KMS-11 (cell line): Measurements from ENCODE around the gene ALMS1.
"Not testable (repeated sequence)": the region's sequence is repeated elsewhere in the genome, so short reads cannot be mapped to it uniquely, and the experiment has no call there.

Experiments
- H2AFZ ChIP-seq: fragments of 200-600 bp; sonication (generic); 2 replicates; pipeline ENCODE4 v1.6.1; 2016; ENCODE audit warnings: antibody characterized with exemption, mixed run types, low read depth
- H3K27ac ChIP-seq: fragments of 200-600 bp; sonication (generic); 2 replicates; pipeline ENCODE4 v1.6.1; 2016; ENCODE audit warnings: mild to moderate bottlenecking, mixed run types
- H3K27me3 ChIP-seq: fragments of 200-600 bp; sonication (generic); 2 replicates; pipeline ENCODE4 v1.6.1; 2017; ENCODE audit warnings: mild to moderate bottlenecking, low read depth, mixed run types, moderate library complexity; ENCODE audit not compliant: insufficient read depth
- H3K36me3 ChIP-seq: fragments of 200-600 bp; sonication (generic); 2 replicates; pipeline ENCODE4 v1.6.1; 2017; ENCODE audit warnings: mild to moderate bottlenecking, mixed run types; ENCODE audit not compliant: insufficient read depth
- H3K4me1 ChIP-seq: fragments of 200-600 bp; sonication (generic); 2 replicates; pipeline ENCODE4 v1.6.1; 2016; ENCODE audit warnings: mild to moderate bottlenecking, low read depth, mixed run types; ENCODE audit not compliant: poor library complexity, severe bottlenecking
- H3K4me2 ChIP-seq: fragments of 200-600 bp; sonication (generic); 2 replicates; pipeline ENCODE4 v1.7.0; 2016; ENCODE audit warnings: mild to moderate bottlenecking, mixed run types
- H3K4me3 ChIP-seq: fragments of 200-600 bp; sonication (generic); IDR thresholded peaks from 2 replicates; pipeline ENCODE4 v1.6.1; 2017; ENCODE audit warnings: low read depth, low read length, mixed read lengths; ENCODE audit not compliant: insufficient read depth
- H3K79me2 ChIP-seq: fragments of 200-600 bp; sonication (generic); 2 replicates; pipeline ENCODE4 v1.6.1; 2016; ENCODE audit warnings: low read depth, mixed run types; ENCODE audit not compliant: insufficient read depth
- H3K9ac ChIP-seq: fragments of 200-600 bp; sonication (generic); 2 replicates; pipeline ENCODE4 v1.6.1; 2016; ENCODE audit warnings: mild to moderate bottlenecking, mixed run types
- H4K20me1 ChIP-seq: fragments of 200-600 bp; sonication (generic); 2 replicates; pipeline ENCODE4 v1.6.1; 2016; ENCODE audit warnings: mild to moderate bottlenecking, mixed run types; ENCODE audit not compliant: insufficient read depth
- TF ChIP-seq, protein P1 (sequence below): fragments of 200-600 bp; sonication (generic); conservative IDR thresholded peaks from 2 replicates; pipeline ENCODE4 v1.6.1; 2017; ENCODE audit warnings: low read depth, mild to moderate bottlenecking, antibody characterized with exemption, low read length, moderate library complexity, mixed read lengths

ALMS1 gene

DNA sequence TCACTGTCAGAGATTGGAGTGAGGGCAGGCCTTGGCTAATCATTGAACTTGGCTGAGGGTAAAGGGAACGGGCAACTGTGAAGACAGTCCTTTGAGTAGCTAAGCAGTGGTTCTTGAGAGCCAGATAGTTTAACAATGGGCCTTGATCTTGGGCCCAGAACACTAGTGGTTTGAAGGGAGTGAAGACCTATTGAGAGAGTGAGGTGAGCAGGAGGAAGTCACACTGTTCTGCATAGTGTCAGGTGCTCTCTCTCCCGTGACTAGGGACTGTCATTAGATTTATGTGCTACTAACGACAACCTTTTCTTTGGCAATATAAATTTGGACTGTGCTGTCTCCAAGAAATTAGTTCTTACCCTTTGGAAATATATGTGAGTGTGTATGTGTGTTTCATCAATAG, 44.6 kb upstream of the ALMS1 start:
- H3K27ac ChIP-seq = no peak overlapping the region
- H2AFZ ChIP-seq = no peak overlapping the region
- H3K36me3 ChIP-seq = no peaks in the 10 kb centered on the region
- H3K79me2 ChIP-seq = no peaks in the 10 kb centered on the region
- H3K4me2 ChIP-seq = no peak overlapping the region
- H3K4me1 ChIP-seq = no peaks in the 10 kb centered on the region
- H3K4me3 ChIP-seq = no peak overlapping the region
- H4K20me1 ChIP-seq = no peaks in the 10 kb centered on the region
- H3K9ac ChIP-seq = no peak overlapping the region
- H3K27me3 ChIP-seq = no peaks in the 10 kb centered on the region
- TF ChIP-seq, protein P1, sequence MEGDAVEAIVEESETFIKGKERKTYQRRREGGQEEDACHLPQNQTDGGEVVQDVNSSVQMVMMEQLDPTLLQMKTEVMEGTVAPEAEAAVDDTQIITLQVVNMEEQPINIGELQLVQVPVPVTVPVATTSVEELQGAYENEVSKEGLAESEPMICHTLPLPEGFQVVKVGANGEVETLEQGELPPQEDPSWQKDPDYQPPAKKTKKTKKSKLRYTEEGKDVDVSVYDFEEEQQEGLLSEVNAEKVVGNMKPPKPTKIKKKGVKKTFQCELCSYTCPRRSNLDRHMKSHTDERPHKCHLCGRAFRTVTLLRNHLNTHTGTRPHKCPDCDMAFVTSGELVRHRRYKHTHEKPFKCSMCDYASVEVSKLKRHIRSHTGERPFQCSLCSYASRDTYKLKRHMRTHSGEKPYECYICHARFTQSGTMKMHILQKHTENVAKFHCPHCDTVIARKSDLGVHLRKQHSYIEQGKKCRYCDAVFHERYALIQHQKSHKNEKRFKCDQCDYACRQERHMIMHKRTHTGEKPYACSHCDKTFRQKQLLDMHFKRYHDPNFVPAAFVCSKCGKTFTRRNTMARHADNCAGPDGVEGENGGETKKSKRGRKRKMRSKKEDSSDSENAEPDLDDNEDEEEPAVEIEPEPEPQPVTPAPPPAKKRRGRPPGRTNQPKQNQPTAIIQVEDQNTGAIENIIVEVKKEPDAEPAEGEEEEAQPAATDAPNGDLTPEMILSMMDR = no peak

DNA sequence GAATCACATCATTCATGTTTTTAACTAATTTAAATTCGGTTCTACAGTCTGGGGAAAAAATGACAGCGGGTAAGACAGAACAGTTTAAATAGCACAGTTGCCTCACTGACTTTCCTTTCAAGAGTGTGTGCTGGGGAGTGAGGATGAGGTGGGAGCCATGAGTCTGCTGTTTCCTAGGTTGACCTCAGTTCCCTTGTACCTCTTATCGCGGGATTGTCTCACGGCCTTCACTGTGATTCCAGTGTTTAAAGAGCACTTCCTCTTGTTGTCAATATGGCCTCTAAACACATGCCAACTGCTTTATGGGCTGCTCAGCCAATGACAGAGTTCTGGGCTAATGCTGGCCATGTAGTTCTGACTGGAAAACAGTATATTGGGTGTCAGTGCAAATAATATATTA, 41.6 kb upstream of the ALMS1 start:
- no peaks in the 10 kb centered on the region for H4K20me1 ChIP-seq
- H3K79me2 ChIP-seq = no peaks in the 10 kb centered on the region
- no peaks in the 10 kb centered on the region for H3K4me1 ChIP-seq
- no peaks in the 10 kb centered on the region for H3K36me3 ChIP-seq
- TF ChIP-seq, protein P1 = no peak
- H3K9ac ChIP-seq = no peak overlapping the region
- H3K4me3 ChIP-seq = no peak overlapping the region
- H3K27ac ChIP-seq = no peak overlapping the region
- H2AFZ ChIP-seq = no peak overlapping the region
- H3K27me3 ChIP-seq = no peaks in the 10 kb centered on the region
- no peak overlapping the region for H3K4me2 ChIP-seq

DNA sequence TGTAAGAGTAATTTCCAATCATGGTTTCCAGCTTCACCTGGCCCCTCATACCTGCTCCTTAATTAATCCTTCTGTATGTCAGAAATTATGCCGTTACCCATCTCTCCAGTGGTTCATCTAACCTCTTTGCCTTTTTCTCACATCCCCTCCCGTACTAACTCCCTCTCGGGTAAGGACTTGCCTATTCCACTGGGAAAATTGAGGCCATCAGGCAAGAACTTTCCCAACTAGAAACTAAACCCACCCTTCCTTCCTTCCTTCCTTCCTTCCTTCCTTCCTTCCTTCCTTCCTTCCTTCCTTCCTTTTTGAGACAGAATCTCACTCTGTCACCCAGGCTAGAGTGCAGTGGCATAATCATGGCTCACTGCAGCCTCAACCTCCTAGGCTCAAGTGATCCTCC, 40.9 kb upstream of the ALMS1 start:
- not testable (repeated sequence) for H2AFZ ChIP-seq, H3K27me3 ChIP-seq, H3K4me1 ChIP-seq, H4K20me1 ChIP-seq, H3K27ac ChIP-seq, H3K79me2 ChIP-seq, H3K36me3 ChIP-seq, H3K4me2 ChIP-seq, H3K4me3 ChIP-seq, H3K9ac ChIP-seq

DNA sequence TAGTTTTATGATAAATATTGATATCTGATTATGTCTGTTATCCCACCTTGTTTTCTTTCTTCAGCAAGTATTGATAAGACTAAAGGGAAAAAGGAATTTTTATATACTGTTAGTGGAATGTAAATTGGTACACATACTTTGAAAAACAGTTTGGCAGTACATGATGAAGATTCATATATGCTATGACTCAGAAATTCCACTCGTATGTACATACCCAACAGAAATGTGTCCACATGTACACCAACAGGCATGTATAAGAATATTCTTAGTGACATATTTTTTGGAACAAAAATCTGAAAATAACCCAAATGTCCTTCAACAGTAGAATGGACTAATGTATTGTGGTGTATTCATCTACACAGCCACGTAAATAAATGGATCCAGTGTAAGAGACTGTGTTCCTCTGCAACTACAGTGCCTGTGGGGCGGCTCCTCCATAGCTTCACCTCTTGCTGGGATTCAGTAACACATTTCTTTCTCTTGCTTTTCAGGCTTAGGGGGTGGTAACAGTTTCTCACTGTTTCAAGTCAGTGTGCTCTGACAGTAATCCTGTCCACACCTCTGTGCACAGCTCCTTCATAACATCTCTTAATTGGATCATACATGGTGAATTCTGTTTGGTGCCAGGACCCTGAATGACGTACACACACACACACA, 35.5 kb upstream of the ALMS1 start:
- no peak overlapping the region for H3K4me3 ChIP-seq
- H3K36me3 ChIP-seq = no peaks in the 10 kb centered on the region
- no peaks in the 10 kb centered on the region for H3K27me3 ChIP-seq
- no peaks in the 10 kb centered on the region for H4K20me1 ChIP-seq
- H3K9ac ChIP-seq = no peak overlapping the region
- no peak overlapping the region for H3K27ac ChIP-seq
- no peaks in the 10 kb centered on the region for H3K4me1 ChIP-seq
- no peak overlapping the region for H3K4me2 ChIP-seq
- no peaks in the 10 kb centered on the region for H3K79me2 ChIP-seq
- H2AFZ ChIP-seq = no peak overlapping the region
- TF ChIP-seq, protein P1 = no peak

DNA sequence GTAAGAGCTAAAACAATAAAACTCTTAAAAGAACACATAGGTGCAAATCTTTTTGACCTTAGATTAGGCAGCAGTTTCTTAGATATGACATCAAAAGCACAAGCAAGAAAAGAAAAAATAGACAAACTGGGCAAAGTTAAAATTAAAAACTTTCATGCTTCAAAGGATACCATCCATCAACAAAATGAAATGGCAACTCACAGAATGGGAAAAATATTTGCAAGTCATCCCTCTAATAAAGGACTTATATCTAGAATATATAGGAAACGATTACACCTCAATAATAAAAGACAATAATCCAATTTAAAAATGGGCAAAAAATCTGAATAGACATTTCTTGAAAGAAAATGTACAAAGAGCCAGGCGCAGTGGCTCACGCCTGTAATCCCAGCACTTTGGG, 29.5 kb upstream of the ALMS1 start:
- H3K36me3 ChIP-seq = no peaks in the 10 kb centered on the region

More for the DNA sequence above, 29.5 kb upstream of the ALMS1 start:
- Histone ChIP-seq H3K4me3 (no peak overlapping the region), H3K4me1 (no peaks in the 10 kb centered on the region), H2AFZ (no peak overlapping the region), H3K79me2 (no peaks in the 10 kb centered on the region), H3K27ac (no peak overlapping the region), H3K4me2 (no peak overlapping the region), H4K20me1 (no peaks in the 10 kb centered on the region), H3K9ac (no peak overlapping the region), H3K27me3 (no peaks in the 10 kb centered on the region)
- TF ChIP-seq, protein P1 = no peak
